Breast epithelium (tissue), 3 donors: ENCODE measurements around the gene SLC38A6.

Source experiments
- CTCF ChIP-seq, 3 donors: fragments of 450-650 bp; IDR thresholded peaks; one replicate each; pipeline ENCODE4 v1.5.1; 2016 to 2017; ENCODE audit warnings: antibody characterized with exemption in 3 of 3, mild to moderate bottlenecking in 3 of 3, moderate library complexity in 3 of 3
- POLR2A ChIP-seq: fragments of 450-650 bp; IDR thresholded peaks from one replicate; pipeline ENCODE4 v1.6.1; 2016; ENCODE audit warnings: antibody characterized with exemption, mild to moderate bottlenecking, moderate library complexity
- POLR2AphosphoS5 ChIP-seq, 3 donors: sonication (generic); formaldehyde crosslinking; IDR thresholded peaks; one replicate each; pipeline ENCODE4 v1.6.1; 2017; ENCODE audit warnings: antibody characterized with exemption in 3 of 3

- no peak for TF ChIP-seq CTCF (IDR thresholded peaks at IDR 0.05)
- TF ChIP-seq POLR2A: no peak
- TF ChIP-seq POLR2AphosphoS5 (IDR thresholded peaks at IDR 0.05): no peak
Measured at GRCh38 chr14:60984196-60984595, 3.2 kb downstream of the SLC38A6 start.
